Skeletal muscle cell (primary cell): ENCODE measurements around the gene SLC25A45.

Experiments
- DNase-seq: peaks from one replicate; pipeline ENCODE4 v3.0.0-alpha.2; 2010; ENCODE audit warnings: low read depth
- H3K4me3 ChIP-seq: 2 replicates; pipeline ENCODE4 v1.5.1; 2011; ENCODE audit warnings: low read depth, mild to moderate bottlenecking, control low read depth, low read length, moderate library complexity

SLC25A45 gene

DNA sequence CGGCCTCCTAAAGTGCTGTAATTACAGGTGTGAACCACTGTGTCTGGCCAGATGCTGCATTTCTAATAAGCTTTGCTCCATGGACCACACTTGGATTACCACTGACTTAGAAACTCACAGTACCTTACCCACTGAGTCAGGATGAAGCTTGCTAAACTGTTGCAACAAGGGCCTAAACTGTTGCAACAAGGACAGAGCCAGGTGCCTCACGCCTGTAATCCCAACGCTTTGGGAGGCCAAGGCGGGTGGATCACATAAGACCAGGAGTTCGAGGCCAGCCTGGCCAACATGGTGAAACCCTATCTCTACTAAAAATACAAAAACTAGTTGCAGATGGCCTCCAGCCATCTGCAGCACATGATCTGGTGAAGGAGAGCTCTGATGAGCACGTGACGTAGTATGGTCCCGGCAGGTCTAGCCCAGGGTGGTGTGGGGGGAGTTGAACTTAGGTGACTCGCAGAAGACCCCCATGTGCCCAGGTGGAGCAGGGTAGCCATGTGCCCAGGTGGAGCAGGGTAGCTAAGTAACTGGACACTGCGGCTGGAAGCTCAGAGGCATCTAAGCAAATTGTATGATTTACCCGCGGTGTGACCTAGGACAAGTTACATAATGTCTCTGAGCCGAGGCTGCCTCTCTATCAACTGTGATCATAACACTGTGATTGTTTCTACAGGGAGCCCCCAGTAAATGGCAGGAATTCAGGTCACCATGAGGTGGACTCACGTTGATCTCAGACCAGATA, 8.4 kb downstream of the SLC25A45 start:
- DNase-seq = no peak

GRCh38 chr11:65370659-65371049, 11.8 kb downstream of the SLC25A45 start:
- no peak overlapping the region for H3K4me3 ChIP-seq
- DNase-seq = no peak

More for the DNA sequence above, 8.4 kb downstream of the SLC25A45 start:
- no peak overlapping the region for H3K4me3 ChIP-seq

DNA sequence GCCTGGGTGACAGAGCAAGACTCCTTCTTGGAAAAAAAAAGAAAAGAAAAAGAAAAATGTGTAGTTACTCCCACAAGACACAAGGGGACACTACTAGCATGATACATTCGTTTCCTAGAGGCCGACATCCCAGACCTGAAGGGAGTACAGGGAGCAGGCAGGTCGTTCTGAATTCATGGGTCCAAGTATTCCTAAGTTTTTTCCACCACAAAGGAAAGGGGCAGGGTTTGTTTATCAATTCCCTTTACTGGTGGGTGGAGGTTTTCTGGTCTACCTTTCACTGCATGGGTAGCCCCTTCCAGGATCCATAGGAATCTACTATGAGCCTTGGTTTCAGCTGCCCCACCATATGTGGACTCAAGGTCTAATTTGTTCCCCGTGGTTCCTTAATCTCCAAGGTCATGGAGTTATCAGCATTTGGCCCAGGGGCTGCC, 16.1 kb downstream of the SLC25A45 start:
- no peak overlapping the region for H3K4me3 ChIP-seq
- DNase-seq = peak; percentile 39

DNA sequence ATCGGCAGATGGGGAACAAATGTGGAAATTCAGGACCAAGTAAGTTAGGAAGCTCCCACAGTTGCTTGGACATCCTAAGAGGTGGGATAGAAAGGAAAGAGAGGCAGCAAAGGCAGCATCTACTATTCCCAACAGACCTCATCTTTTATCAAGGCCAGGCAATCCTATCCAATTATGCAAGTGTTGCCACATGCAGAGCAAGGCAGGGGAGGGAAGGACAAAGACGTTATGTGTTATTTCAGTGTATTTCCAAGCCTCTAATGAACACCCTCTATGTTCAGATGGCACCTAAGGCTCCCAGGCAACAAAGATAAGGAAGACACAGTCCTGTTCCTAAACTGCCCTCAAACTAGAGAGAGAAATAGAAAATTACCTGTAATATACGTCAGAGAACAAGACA, 18.7 kb downstream of the SLC25A45 start:
- no peak for DNase-seq
- no peak overlapping the region for H3K4me3 ChIP-seq

DNA sequence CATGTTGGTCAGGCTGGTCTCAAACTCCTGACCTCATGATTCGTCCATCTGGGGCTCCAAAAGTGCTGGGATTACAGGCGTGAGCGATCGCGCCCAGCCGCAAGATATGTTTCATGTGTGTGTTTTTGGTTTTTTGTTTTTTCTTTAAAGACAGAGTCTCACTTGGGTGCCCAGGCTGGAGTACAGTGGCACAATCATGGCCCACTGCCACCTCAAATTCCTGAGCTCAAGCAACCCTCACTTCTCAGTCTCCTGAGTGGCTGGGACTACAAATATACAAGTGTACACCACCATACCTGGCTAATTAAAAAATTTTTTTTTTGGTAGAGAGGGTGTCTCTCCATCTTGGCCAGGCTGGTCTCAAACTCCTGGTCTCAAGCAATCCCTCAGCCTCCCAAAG, 19.5 kb downstream of the SLC25A45 start:
- H3K4me3 ChIP-seq = no peak overlapping the region
- DNase-seq = no peak

DNA sequence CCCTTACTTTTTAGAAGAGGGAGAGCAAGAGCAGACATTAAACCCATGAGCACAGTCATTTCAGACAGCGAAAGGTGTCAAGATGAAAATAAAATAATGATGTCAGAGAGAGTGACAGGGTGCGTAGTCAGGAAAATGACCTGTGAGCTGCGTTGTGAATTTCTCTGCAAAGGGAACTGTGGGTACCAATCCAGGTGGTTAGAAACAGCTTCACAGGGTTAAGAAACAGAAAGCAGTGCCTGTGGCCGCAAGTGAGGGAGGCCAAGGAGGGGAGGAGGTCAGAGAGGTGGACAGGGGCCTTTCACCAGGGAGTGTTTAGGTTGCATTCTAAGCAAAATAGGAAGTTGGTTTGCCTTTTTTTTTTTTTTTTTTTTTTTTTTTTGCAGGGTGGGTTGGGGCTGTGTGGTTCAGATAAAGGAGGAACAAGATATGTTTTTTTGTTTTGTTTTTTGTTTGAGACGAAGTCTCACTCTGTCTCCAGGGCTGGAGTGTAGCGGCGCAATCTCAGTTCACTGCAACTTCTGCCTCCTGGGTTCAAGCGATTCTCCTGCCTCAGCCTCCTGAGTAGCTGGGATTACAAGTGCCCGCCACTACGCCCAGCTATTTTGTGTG, 20.0 kb downstream of the SLC25A45 start:
- DNase-seq = no peak
- no peak overlapping the region for H3K4me3 ChIP-seq

DNA sequence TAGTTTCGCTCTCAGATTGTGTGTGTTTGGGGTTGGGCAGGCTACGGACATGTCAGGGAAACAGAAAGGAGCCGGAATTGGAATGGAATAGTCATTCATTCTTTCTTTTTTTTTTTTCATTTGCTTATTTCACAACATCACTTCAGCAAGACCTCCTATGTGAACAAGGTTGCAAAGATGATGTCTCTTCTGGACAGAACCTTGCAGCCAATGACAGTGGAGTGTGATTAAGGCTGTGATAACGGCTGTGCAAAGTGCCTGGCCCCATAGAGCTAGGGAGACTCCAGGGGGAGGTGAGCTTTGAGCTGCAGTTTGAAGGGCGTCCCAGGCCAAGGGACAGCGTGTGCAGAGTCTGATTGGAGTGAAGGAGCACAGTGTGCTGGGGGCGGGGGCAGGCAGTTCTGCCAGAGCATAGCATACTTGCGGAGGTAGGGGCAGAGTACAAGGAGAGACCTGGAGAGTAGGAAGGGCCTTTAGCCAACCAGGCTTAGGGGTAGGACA, 24.5 kb downstream of the SLC25A45 start:
- DNase-seq = no peak
- H3K4me3 ChIP-seq = no peak overlapping the region

GRCh38 chr11:65356394-65356972, 26.0 kb downstream of the SLC25A45 start:
- no peak for DNase-seq
- no peak overlapping the region for H3K4me3 ChIP-seq

DNA sequence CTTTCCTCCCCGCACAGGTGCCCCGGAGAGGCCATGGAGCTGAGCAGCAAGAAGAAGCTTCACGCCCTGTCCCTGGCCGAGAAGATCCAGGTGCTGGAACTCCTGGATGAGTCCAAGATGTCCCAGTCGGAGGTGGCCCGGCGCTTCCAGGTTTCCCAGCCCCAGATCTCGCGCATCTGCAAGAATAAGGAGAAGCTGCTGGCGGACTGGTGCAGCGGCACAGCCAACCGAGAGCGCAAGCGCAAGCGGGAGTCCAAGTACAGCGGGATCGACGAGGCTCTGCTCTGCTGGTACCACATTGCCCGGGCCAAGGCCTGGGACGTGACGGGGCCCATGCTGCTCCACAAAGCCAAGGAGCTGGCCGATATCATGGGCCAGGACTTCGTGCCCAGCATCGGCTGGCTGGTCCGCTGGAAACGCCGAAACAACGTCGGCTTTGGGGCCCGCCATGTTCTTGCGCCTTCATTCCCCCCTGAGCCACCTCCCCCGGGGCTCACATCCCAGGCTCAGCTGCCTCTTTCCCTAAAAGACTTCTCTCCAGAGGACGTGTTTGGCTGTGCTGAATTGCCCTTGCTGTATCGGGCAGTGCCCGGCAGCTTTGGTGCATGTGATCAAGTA, 26.6 kb downstream of the SLC25A45 start:
- H3K4me3 ChIP-seq = peak overlapping the region; percentile 18
- no peak for DNase-seq

GRCh38 chr11:65355013-65355775, 27.3 kb downstream of the SLC25A45 start:
- peak overlapping the region; percentile 49 for H3K4me3 ChIP-seq
- no peak for DNase-seq

- peak within 1 kb of the TSS; percentile 49 for H3K4me3 ChIP-seq
- DNase-seq = peak; percentile 76
Observed at GRCh38 chr11:65354265-65355012, 28.0 kb downstream of the SLC25A45 start, which contains the start of gene TIGD3. Gene TIGD3 (plus strand): TSS chr11:65354751. CDS start chr11:65355809, 1,058 bp downstream.

GRCh38 chr11:65353900-65354264, 28.6 kb downstream of the SLC25A45 start:
- peak overlapping the region; percentile 45 for H3K4me3 ChIP-seq

DNA sequence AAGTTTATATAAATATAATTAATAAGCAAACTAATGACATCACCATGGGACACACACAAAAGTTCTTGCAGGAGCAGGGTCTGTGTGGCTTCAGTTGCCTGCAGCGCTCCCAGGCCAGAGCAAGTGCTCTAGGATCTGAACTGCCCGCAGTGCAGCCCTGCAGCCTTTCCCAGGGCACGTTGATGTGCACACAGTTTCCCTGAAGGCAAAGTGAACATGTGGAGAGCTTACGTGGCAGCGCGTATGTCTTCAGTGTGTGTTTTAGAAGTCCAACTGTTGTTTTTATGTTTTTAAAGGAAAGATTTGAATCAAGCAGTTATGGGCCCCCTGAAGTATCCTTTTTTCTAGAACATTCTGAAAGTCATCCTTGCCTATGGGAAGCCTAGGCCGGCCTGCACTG, 29.1 kb downstream of the SLC25A45 start:
- H3K4me3 ChIP-seq = no peak overlapping the region
- no peak for DNase-seq

More at GRCh38 chr11:65353900-65354264, 28.6 kb downstream of the SLC25A45 start:
- no peak for DNase-seq

- DNase-seq = no peak
- no peak overlapping the region for H3K4me3 ChIP-seq
Observed at GRCh38 chr11:65352783-65353182, 29.7 kb downstream of the SLC25A45 start.

DNA sequence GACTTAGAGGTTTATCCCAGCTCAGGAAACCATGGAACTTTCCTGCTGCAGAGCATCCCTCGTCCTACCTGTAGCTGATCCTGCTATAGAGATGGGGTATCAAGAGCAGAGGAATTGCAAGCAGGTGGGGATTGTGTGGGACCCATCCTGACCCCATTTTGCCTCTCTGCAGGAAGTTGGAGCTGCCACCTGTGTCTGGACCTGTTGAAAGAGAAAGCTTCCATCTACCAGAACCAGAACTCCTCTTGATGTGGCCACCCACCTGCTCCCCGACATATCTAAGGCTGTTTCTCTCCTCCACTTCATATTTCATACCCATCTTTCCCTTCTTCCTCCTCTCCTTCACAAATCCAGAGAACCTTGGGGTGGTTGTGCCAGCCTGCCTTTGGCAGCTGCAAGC, 30.9 kb downstream of the SLC25A45 start:
- H3K4me3 ChIP-seq = no peak overlapping the region
- no peak for DNase-seq

GRCh38 chr11:65341856-65342255, 40.6 kb downstream of the SLC25A45 start:
- no peak overlapping the region for H3K4me3 ChIP-seq
- DNase-seq = no peak

DNA sequence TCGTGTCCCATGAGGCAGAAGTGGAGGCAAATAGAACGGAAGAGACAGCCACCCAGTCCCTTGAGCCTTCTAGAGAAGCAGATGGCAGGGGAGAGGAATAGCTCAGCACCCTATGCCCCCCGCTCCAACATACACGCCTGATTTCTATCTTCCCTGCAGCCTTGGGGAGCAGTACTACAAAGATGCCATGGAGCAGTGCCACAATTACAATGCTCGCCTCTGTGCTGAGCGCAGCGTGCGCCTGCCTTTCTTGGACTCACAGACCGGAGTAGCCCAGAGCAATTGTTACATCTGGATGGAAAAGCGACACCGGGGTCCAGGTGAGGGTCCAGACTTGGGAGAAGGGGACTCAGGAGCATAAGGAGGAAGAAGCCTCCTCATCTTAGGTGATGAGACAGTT, 42.2 kb downstream of the SLC25A45 start:
- no peak for DNase-seq
- H3K4me3 ChIP-seq = no peak overlapping the region

DNA sequence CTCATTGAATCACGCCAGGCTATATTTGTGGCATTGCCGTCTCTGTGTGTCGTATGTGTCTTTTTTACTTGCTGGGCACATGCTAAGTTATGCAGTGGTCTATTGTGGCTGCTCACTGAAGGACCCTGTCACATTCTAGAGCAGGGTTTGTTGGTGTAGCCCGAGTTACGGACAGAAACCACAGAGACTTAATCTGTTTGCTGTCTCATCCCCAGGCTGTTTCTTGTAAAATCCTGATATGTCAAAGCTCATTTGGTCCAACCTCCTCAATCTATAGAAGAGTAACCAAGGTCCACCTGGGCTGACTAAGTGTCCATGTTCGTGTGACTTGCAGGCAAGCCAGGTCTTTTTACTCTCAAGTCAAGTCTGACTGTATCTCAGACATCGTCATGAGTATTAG, 43.8 kb downstream of the SLC25A45 start:
- DNase-seq = no peak
- H3K4me3 ChIP-seq = no peak overlapping the region
